A549 (cell line): ENCODE data around the gene GLB1L3.

Experiments
- BCL3 ChIP-seq: fragments of >200 bp; sonication (Bioruptor Twin); formaldehyde crosslinking; IDR thresholded peaks from 3 replicates; pipeline ENCODE4 v1.6.1; 2016
- CBX8 ChIP-seq: fragments of 200-600 bp; sonication (generic); IDR thresholded peaks from 2 replicates; pipeline ENCODE4 v1.6.1; 2016
- CEBPB ChIP-seq, 2 experiments: fragments of >200 bp in 1 of 2; sonication (Bioruptor Twin) in 1 of 2; formaldehyde crosslinking in 1 of 2; IDR thresholded peaks; 2 replicates each; pipeline ENCODE4 v1.6.1; 2012 to 2016
- ESRRA ChIP-seq: fragments of 150-350 bp; IDR thresholded peaks from 2 replicates; pipeline ENCODE4 v1.6.1; 2014; ENCODE audit warnings: mild to moderate bottlenecking, low read length, borderline replicate concordance
- MAFK ChIP-seq: fragments of 450-650 bp; IDR thresholded peaks from 2 replicates; pipeline ENCODE4 v1.6.1; 2014; ENCODE audit not compliant: partially characterized antibody
- MYC ChIP-seq: IDR thresholded peaks from 2 replicates; pipeline ENCODE4 v1.6.1; 2012; ENCODE audit warnings: mild to moderate bottlenecking, inconsistent platforms, low read length, improper control_type of control experiment, borderline replicate concordance
- PBX3 ChIP-seq: IDR thresholded peaks from 2 replicates; pipeline ENCODE4 v1.6.1; 2012
- POLR2A ChIP-seq: IDR thresholded peaks from 2 replicates; pipeline ENCODE4 v1.6.1; 2012; ENCODE audit warnings: mild to moderate bottlenecking, low read length
- SMC3 ChIP-seq: fragments of >200 bp; sonication (Bioruptor Twin); formaldehyde crosslinking; IDR thresholded peaks from 3 replicates; pipeline ENCODE4 v1.6.1; 2018; ENCODE audit warnings: inconsistent platforms
- USF2 ChIP-seq: fragments of 450-650 bp; IDR thresholded peaks from 2 replicates; pipeline ENCODE4 v1.6.1; 2014; ENCODE audit warnings: antibody characterized with exemption
- ZNF302 ChIP-seq: fragments of 250-450 bp; sonication (Bioruptor Pico); IDR thresholded peaks from 2 replicates; pipeline ENCODE4 v1.9.0; 2021; ENCODE audit warnings: inconsistent platforms, mild to moderate bottlenecking, moderate library complexity
- TF ChIP-seq, protein P1 (sequence below): fragments of >200 bp; sonication (Bioruptor Twin); formaldehyde crosslinking; IDR thresholded peaks from 3 replicates; pipeline ENCODE4 v1.5.1; 2016
- TF ChIP-seq, protein P2 (sequence below): fragments of 200-600 bp; sonication (generic); IDR thresholded peaks from 2 replicates; pipeline ENCODE4 v1.6.1; 2016; ENCODE audit warnings: antibody characterized with exemption, mild to moderate bottlenecking, moderate library complexity

DNA sequence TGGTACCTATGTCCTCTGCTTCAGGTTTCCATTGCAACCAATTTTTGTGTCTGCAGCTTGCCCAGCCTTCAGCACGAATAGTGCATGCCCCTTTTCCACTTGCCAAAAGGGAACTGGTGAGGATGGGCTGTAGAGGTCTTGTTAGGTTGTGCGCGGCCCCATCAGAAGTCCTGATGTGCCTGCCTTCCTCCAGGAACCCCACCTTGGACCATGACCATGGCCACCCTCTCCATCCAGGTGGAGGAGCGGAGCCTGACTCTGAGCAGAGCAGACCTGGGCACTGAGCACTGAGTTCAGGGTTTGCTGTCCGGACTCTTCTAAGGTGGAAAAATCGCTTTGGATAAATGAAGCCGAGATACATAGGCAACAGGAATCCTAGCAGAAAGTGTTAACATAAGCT is 62.5 kb downstream of the GLB1L3 start:
- TF ChIP-seq, protein P1, sequence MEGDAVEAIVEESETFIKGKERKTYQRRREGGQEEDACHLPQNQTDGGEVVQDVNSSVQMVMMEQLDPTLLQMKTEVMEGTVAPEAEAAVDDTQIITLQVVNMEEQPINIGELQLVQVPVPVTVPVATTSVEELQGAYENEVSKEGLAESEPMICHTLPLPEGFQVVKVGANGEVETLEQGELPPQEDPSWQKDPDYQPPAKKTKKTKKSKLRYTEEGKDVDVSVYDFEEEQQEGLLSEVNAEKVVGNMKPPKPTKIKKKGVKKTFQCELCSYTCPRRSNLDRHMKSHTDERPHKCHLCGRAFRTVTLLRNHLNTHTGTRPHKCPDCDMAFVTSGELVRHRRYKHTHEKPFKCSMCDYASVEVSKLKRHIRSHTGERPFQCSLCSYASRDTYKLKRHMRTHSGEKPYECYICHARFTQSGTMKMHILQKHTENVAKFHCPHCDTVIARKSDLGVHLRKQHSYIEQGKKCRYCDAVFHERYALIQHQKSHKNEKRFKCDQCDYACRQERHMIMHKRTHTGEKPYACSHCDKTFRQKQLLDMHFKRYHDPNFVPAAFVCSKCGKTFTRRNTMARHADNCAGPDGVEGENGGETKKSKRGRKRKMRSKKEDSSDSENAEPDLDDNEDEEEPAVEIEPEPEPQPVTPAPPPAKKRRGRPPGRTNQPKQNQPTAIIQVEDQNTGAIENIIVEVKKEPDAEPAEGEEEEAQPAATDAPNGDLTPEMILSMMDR = no peak
- TF ChIP-seq CBX8 = no peak
- no peak for TF ChIP-seq PBX3
- no peak for TF ChIP-seq BCL3
- TF ChIP-seq MAFK = no peak
- no peak for TF ChIP-seq ESRRA
- TF ChIP-seq CEBPB (IDR thresholded peaks at IDR 0.05) = no peak
- TF ChIP-seq, protein P2, sequence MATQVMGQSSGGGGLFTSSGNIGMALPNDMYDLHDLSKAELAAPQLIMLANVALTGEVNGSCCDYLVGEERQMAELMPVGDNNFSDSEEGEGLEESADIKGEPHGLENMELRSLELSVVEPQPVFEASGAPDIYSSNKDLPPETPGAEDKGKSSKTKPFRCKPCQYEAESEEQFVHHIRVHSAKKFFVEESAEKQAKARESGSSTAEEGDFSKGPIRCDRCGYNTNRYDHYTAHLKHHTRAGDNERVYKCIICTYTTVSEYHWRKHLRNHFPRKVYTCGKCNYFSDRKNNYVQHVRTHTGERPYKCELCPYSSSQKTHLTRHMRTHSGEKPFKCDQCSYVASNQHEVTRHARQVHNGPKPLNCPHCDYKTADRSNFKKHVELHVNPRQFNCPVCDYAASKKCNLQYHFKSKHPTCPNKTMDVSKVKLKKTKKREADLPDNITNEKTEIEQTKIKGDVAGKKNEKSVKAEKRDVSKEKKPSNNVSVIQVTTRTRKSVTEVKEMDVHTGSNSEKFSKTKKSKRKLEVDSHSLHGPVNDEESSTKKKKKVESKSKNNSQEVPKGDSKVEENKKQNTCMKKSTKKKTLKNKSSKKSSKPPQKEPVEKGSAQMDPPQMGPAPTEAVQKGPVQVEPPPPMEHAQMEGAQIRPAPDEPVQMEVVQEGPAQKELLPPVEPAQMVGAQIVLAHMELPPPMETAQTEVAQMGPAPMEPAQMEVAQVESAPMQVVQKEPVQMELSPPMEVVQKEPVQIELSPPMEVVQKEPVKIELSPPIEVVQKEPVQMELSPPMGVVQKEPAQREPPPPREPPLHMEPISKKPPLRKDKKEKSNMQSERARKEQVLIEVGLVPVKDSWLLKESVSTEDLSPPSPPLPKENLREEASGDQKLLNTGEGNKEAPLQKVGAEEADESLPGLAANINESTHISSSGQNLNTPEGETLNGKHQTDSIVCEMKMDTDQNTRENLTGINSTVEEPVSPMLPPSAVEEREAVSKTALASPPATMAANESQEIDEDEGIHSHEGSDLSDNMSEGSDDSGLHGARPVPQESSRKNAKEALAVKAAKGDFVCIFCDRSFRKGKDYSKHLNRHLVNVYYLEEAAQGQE = no peak
- no peak for TF ChIP-seq SMC3
- TF ChIP-seq POLR2A = no peak
- TF ChIP-seq USF2 = no peak
- no peak for TF ChIP-seq MYC
- no peak for TF ChIP-seq ZNF302 (CRISPR knock-in tag)
